ENCODE results near the gene CMC4. TPM values are rescaled to one million over a fixed set of nuclear protein-coding genes. Genes with fewer than 3 reads are reported as not detected.

The CMC4 gene
- total RNA-seq, 6 experiments from 2014 or later: 4.6 to 7.4 (median 6.3) TPM

GRCh38 chrX:155026727-155027508 lies 44.0 kb downstream of the CMC4 start, which contains the start of gene FUNDC2:
TSS of gene FUNDC2 (plus strand) at chrX:155026844. CDS start at chrX:155026939, 95 bp downstream.
- no peak for TF ChIP-seq CTCF (IDR thresholded peaks at IDR 0.05)
- Mint-ChIP-seq H3K27ac (peak within 1 kb of the TSS; percentile 95), H3K4me1 (ENCODE audit: low read depth) (peaks cover 12% of the 10 kb centered on the region), H3K27me3 (ENCODE audit: insufficient read depth) (no peaks in the 10 kb centered on the region; the same call in none of the 2 replicates), H3K4me3 (peak within 1 kb of the TSS; percentile 90), H3K9me3 (no peaks in the 10 kb centered on the region), H3K36me3 (ENCODE audit: low read depth) (no peaks in the 10 kb centered on the region)
- peak; percentile 94 for DNase-seq

- no peak for TF ChIP-seq CTCF (IDR thresholded peaks at IDR 0.05)
- H3K36me3 Mint-ChIP-seq (ENCODE audit: low read depth): no peaks in the 10 kb centered on the region
- no peaks in the 10 kb centered on the region; the same call in none of the 2 replicates for H3K27me3 Mint-ChIP-seq (ENCODE audit: insufficient read depth)
- peak overlapping the region; percentile 89 for H3K27ac Mint-ChIP-seq
- H3K9me3 Mint-ChIP-seq: no peaks in the 10 kb centered on the region
- peak overlapping the region; percentile 85 for H3K4me3 Mint-ChIP-seq
- peaks cover 12% of the 10 kb centered on the region for H3K4me1 Mint-ChIP-seq (ENCODE audit: low read depth)
- DNase-seq: no peak
These were observed 44.6 kb downstream of the CMC4 start for GRCh38 chrX:155026420-155026726.

- DNase-seq: no peak
- Mint-ChIP-seq H3K4me3 (no peak overlapping the region), H3K4me1 (ENCODE audit: low read depth) (peaks cover 11% of the 10 kb centered on the region), H3K27me3 (ENCODE audit: insufficient read depth) (no peaks in the 10 kb centered on the region; the same call in none of the 2 replicates), H3K36me3 (ENCODE audit: low read depth) (no peaks in the 10 kb centered on the region), H3K9me3 (no peaks in the 10 kb centered on the region), H3K27ac (no peak overlapping the region)
- no peak for TF ChIP-seq CTCF (IDR thresholded peaks at IDR 0.05)
These were observed 46.8 kb downstream of the CMC4 start for GRCh38 chrX:155023907-155024833.

GRCh38 chrX:155022585-155022984 lies 48.4 kb downstream of the CMC4 start, which contains the start of gene F8:
TSS of gene F8 (minus strand) at chrX:155022723. CDS start at chrX:155022552, 171 bp downstream.
- no peak within 1 kb of the TSS for H3K4me3 Mint-ChIP-seq
- DNase-seq: no peak
- no peaks in the 10 kb centered on the region for H3K36me3 Mint-ChIP-seq (ENCODE audit: low read depth)
- peaks cover 2% of the 10 kb centered on the region for H3K27me3 Mint-ChIP-seq (ENCODE audit: insufficient read depth)
- H3K27ac Mint-ChIP-seq: no peak within 1 kb of the TSS
- no peaks in the 10 kb centered on the region for H3K4me1 Mint-ChIP-seq (ENCODE audit: low read depth)
- H3K9me3 Mint-ChIP-seq: no peaks in the 10 kb centered on the region
- no peak for TF ChIP-seq CTCF (IDR thresholded peaks at IDR 0.05)

- no peaks in the 10 kb centered on the region for H3K4me1 Mint-ChIP-seq (ENCODE audit: low read depth)
- no peak for TF ChIP-seq CTCF (IDR thresholded peaks at IDR 0.05)
- no peak for DNase-seq
- H3K27ac Mint-ChIP-seq: no peak overlapping the region
- no peaks in the 10 kb centered on the region for H3K36me3 Mint-ChIP-seq (ENCODE audit: low read depth)
- peaks cover 3% of the 10 kb centered on the region for H3K27me3 Mint-ChIP-seq (ENCODE audit: insufficient read depth)
- H3K4me3 Mint-ChIP-seq: no peak overlapping the region
- no peaks in the 10 kb centered on the region for H3K9me3 Mint-ChIP-seq
These were observed 50.3 kb downstream of the CMC4 start for GRCh38 chrX:155020591-155020990.

Other genes with a start within 250 kb of the CMC4 start
- not detected for gene SMIM9, start 236.5 kb downstream of the CMC4 start, total RNA-seq (2021; fragmentation: NEBNext Ultra II Directional; extraction: Animal tissue kit (Norgen Biotek cat#: 25700))
- gene F8A1, start 184.8 kb downstream of the CMC4 start, total RNA-seq (2021; fragmentation: NEBNext Ultra II Directional; extraction: Animal tissue kit (Norgen Biotek cat#: 25700)): 1 to 10 TPM; 4.8 to 8.4 (median 6.6) TPM
- 1 to 10 TPM; 1.0 to 1.6 (median 1.4) TPM for gene F8, start 48.4 kb downstream of the CMC4 start, total RNA-seq (2021; fragmentation: NEBNext Ultra II Directional; extraction: Animal tissue kit (Norgen Biotek cat#: 25700))
- gene FUNDC2, start 44.3 kb downstream of the CMC4 start, total RNA-seq (2021; fragmentation: NEBNext Ultra II Directional; extraction: Animal tissue kit (Norgen Biotek cat#: 25700)): 10 to 100 TPM; 50.8 to 55.7 (median 53.3) TPM
- gene MTCP1, start within 50 bp of the CMC4 start, total RNA-seq (2021; fragmentation: NEBNext Ultra II Directional; extraction: Animal tissue kit (Norgen Biotek cat#: 25700)): 10 to 100 TPM; 12.4 to 15.8 (median 14.3) TPM
- gene BRCC3, start 372 bp upstream of the CMC4 start, total RNA-seq (2021; fragmentation: NEBNext Ultra II Directional; extraction: Animal tissue kit (Norgen Biotek cat#: 25700)): 10 to 100 TPM; 24.5 to 27.8 (median 26.0) TPM
- 10 to 100 TPM; 62.8 to 69.5 (median 66.5) TPM for gene VBP1, start 145.3 kb upstream of the CMC4 start, total RNA-seq (2021; fragmentation: NEBNext Ultra II Directional; extraction: Animal tissue kit (Norgen Biotek cat#: 25700))
- gene RAB39B, start 193.4 kb upstream of the CMC4 start, total RNA-seq (2021; fragmentation: NEBNext Ultra II Directional; extraction: Animal tissue kit (Norgen Biotek cat#: 25700)): under 1 TPM; 0.05 to 0.28 (median 0.19) TPM

Data from HFFc6 (cell line).